Liver (tissue), 9 donors: Measurements from ENCODE around the gene DPH5. TPM values are rescaled to one million over a fixed set of nuclear protein-coding genes. Genes with fewer than 3 reads are reported as not detected.
A peak's percentile ranks its signal among the peaks of the same experiment; 100 is the strongest.

Experiments used
- DNase-seq: peaks from one replicate; pipeline ENCODE4 v3.0.0-alpha.2; 2017; ENCODE audit warnings: low spot score
- H3K27ac ChIP-seq, 2 donors: one replicate each; pipeline ENCODE4 v1.7.0; 2013; ENCODE audit warnings: inconsistent platforms in 2 of 2, low read length in 2 of 2, control low read depth in 1 of 2, low read depth in 1 of 2, mild to moderate bottlenecking in 1 of 2
- H3K27me3 ChIP-seq, 4 donors: one replicate each; pipeline versions ENCODE4 v1.6.1 to v1.7.0; 2013; ENCODE audit warnings: low read length in 3 of 4, inconsistent platforms in 1 of 4, mild to moderate bottlenecking in 1 of 4, moderate library complexity in 1 of 4; ENCODE audit not compliant: control insufficient read depth in 4 of 4, insufficient read depth in 4 of 4
- H3K36me3 ChIP-seq, 4 donors: one replicate each; pipeline versions ENCODE4 v1.6.1 to v1.7.0; 2013; ENCODE audit warnings: low read length in 3 of 4, mild to moderate bottlenecking in 3 of 4, low read depth in 1 of 4, moderate library complexity in 1 of 4; ENCODE audit not compliant: control insufficient read depth in 4 of 4, insufficient read depth in 3 of 4
- H3K4me1 ChIP-seq, 4 donors: one replicate each; pipeline versions ENCODE4 v1.6.1 to v1.7.0; 2013; ENCODE audit warnings: low read length in 3 of 4, mild to moderate bottlenecking in 3 of 4, moderate library complexity in 1 of 4; ENCODE audit not compliant: control insufficient read depth in 4 of 4, insufficient read depth in 4 of 4
- H3K4me3 ChIP-seq, 3 donors: one replicate each; pipeline versions ENCODE4 v1.6.1 to v1.7.0; 2013; ENCODE audit warnings: low read length in 3 of 3, control low read depth in 1 of 3, low read depth in 1 of 3, mild to moderate bottlenecking in 1 of 3
- H3K9ac ChIP-seq, 2 donors: one replicate each; pipeline ENCODE4 v1.7.0; 2013; ENCODE audit warnings: low read length in 2 of 2, mild to moderate bottlenecking in 2 of 2, moderate library complexity in 2 of 2, control low read depth in 1 of 2, low read depth in 1 of 2
- H3K9me3 ChIP-seq, 4 donors: one replicate each; pipeline versions ENCODE4 v1.6.1 to v1.7.0; 2013; ENCODE audit warnings: low read length in 3 of 4; ENCODE audit not compliant: control insufficient read depth in 4 of 4
- ATF3 ChIP-seq: IDR thresholded peaks from 2 replicates; pipeline ENCODE4 v1.6.1; 2016; ENCODE audit warnings: antibody characterized with exemption
- EGR1 ChIP-seq, 2 donors: IDR thresholded peaks; 2 replicates each; pipeline ENCODE4 v1.6.1; 2016 to 2018; ENCODE audit warnings: antibody characterized with exemption in 2 of 2, low read depth in 2 of 2
- FOXA1 ChIP-seq: IDR thresholded peaks from 2 replicates; pipeline ENCODE4 v1.6.1; 2016; ENCODE audit warnings: antibody characterized with exemption
- FOXA2 ChIP-seq: IDR thresholded peaks from 2 replicates; pipeline ENCODE4 v1.6.1; 2016; ENCODE audit warnings: antibody characterized with exemption
- GABPA ChIP-seq, 2 donors: IDR thresholded peaks in 1 of 2; conservative IDR thresholded peaks in 1 of 2; 2 replicates each; pipeline ENCODE4 v1.6.1; 2016; ENCODE audit warnings: antibody characterized with exemption in 2 of 2, mild to moderate bottlenecking in 1 of 2, moderate library complexity in 1 of 2
- HNF4A ChIP-seq, 2 donors: conservative IDR thresholded peaks; 2 replicates each; pipeline ENCODE4 v1.6.1; 2016; ENCODE audit warnings: antibody characterized with exemption in 2 of 2, mild to moderate bottlenecking in 2 of 2
- RAD21 ChIP-seq, 2 donors: IDR thresholded peaks; 2 replicates each; pipeline ENCODE4 v1.6.1; 2016; ENCODE audit warnings: antibody characterized with exemption in 2 of 2, mild to moderate bottlenecking in 2 of 2
- SP1 ChIP-seq: IDR thresholded peaks from 2 replicates; pipeline ENCODE4 v1.6.1; 2018; ENCODE audit warnings: antibody characterized with exemption, mild to moderate bottlenecking
- YY1 ChIP-seq: IDR thresholded peaks from 2 replicates; pipeline ENCODE4 v1.6.1; 2016; ENCODE audit warnings: antibody characterized with exemption, mild to moderate bottlenecking
- ZBTB33 ChIP-seq: IDR thresholded peaks from 2 replicates; pipeline ENCODE4 v1.6.1; 2016; ENCODE audit warnings: antibody characterized with exemption
- WGBS: extraction: QIAGEN DNeasy Blood & Tissue Kit; methylation state at CpG from one replicate; pipeline ENCODE4 v1.1.7; 2013; 5-methylcytosine and 5-hydroxymethylcytosine counted together
- polyA plus RNA-seq, 2 donors: library from polyadenylated mRNA; stranded (reverse) in 1 of 2; unstranded in 1 of 2; fragments of 200-250 nt in 1 of 2; fragments of >200 nt in 1 of 2; fragmentation: Nextera tagmentation in 1 of 2; extraction: Ambion mirVana in 1 of 2; gene quantifications; one replicate each; pipeline versions ENCODE4 v1.2.1 to v1.2.3, GENCODE V29; 2013 to 2015
- total RNA-seq, 2 donors: library from RNA; depleted of rRNA; stranded (reverse); fragments of >200 nt; gene quantifications; one replicate each; pipeline ENCODE4 v1.2.3, GENCODE V29; 2014
- donor health status: healthy.
- donor health status: healthy.
- donor health status: healthy.
- donor health status: healthy.
- donor health status: healthy.

Gene DPH5
- total and polyA plus RNA-seq, 4 donors = 12.9 to 16.3 (median 14.8) TPM

DNA sequence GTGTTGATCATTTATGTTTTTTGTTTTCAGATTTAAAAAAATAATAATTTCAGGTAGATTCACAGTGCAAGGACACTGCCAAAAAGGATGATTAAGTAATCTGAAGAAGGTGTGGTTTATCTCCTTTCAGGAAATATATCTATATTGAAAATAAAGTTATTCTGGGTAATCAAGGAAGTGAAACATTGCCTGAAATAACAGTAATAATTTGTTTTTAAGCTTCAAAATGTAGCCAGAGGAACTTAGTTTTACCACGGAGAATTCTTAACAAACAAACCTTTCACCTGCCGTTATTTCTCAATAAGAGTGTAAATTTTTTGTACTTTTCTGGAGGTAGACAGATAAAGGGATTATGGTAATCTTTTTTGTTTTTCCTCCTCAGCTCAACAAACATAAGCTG, 2.9 kb upstream of the DPH5 start:
- TF ChIP-seq EGR1 (IDR thresholded peaks at IDR 0.05; ENCODE audit: low read depth in 2 of 2) = no peak
- TF ChIP-seq FOXA2 = no peak
- TF ChIP-seq YY1 = no peak
- Histone ChIP-seq H3K36me3 (no peaks in the 10 kb centered on the region), H3K27ac (no peak overlapping the region), H3K4me3 (no peak overlapping the region), H3K4me1 (peaks cover 4 to 19% (median 16%) of the 10 kb centered on the region in 4 donors), H3K9me3 (no peaks in the 10 kb centered on the region), H3K27me3 (no peaks in the 10 kb centered on the region), H3K9ac (no peak overlapping the region)
- DNase-seq = no peak
- 30% methylated on average over 2 of the region's 2 CpGs for WGBS

- WGBS = 94% methylated on average over 6 of the region's 6 CpGs
- H3K4me3 ChIP-seq = no peak overlapping the region
Observed at GRCh38 chr1:101027194-101027772, 1.7 kb upstream of the DPH5 start.

GRCh38 chr1:101026430-101026788, 825 bp upstream of the DPH5 start:
- TF ChIP-seq GABPA (IDR thresholded peaks at IDR 0.05 in 1 of 2, conservative IDR thresholded peaks at IDR 0.05 in 1 of 2) (no peak), EGR1 (IDR thresholded peaks at IDR 0.05; ENCODE audit: low read depth in 2 of 2) (no peak), ATF3 (no peak), SP1 (no peak), FOXA1 (no peak)
- no peak for DNase-seq
- 42% methylated on average over 5 of the region's 5 CpGs for WGBS
- Histone ChIP-seq H3K36me3 (no peaks in the 10 kb centered on the region), H3K4me1 (peaks cover 4 to 19% (median 16%) of the 10 kb centered on the region in 4 donors), H3K27me3 (no peaks in the 10 kb centered on the region), H3K9me3 (no peaks in the 10 kb centered on the region), H3K27ac (peak overlapping the region; percentile 89 to 90), H3K9ac (peak overlapping the region; percentile 84 to 91), H3K4me3 (peak overlapping the region; percentile 65 to 92 (median 92))

More at GRCh38 chr1:101027194-101027772, 1.7 kb upstream of the DPH5 start:
- Histone ChIP-seq H3K27me3 (no peaks in the 10 kb centered on the region), H3K9ac (no peak overlapping the region), H3K36me3 (no peaks in the 10 kb centered on the region), H3K27ac (no peak overlapping the region), H3K4me1 (peaks cover 4 to 19% (median 16%) of the 10 kb centered on the region in 4 donors), H3K9me3 (no peaks in the 10 kb centered on the region)
- TF ChIP-seq FOXA1 = no peak
- TF ChIP-seq HNF4A (conservative IDR thresholded peaks at IDR 0.05) = no peak
- no peak for TF ChIP-seq GABPA (IDR thresholded peaks at IDR 0.05 in 1 of 2, conservative IDR thresholded peaks at IDR 0.05 in 1 of 2)
- no peak for DNase-seq

DNA sequence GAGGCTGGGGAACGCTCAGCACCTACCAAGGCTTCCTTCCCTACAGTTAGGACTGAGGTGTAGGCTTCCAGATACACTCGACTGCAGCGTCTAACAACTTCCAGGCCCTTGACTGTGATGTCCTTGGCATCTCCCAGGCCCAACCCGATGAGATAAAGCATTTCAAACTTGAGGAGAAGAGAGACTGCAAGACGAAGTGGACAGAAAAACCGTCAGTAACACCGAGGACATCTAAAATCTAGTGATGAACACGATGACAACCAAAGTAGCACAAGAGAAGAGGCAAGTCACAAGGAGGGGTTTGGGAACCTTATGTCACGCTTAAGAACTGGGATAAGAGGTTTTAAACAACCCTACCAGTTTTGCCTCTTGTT, 314 bp downstream of the DPH5 start:
- WGBS = under 1% methylated on average over 9 of the region's 9 CpGs

More for the DNA sequence above, 314 bp downstream of the DPH5 start:
- TF ChIP-seq RAD21 (IDR thresholded peaks at IDR 0.05) (no peak), ZBTB33 (no peak), YY1 (no peak)
- H3K36me3 ChIP-seq = peaks cover 0 to 3% (median 0%) of the 10 kb centered on the region in 4 donors
- peak overlapping the region; percentile 65 to 92 (median 92) for H3K4me3 ChIP-seq
- peak overlapping the region; percentile 69 to 77 for H3K9ac ChIP-seq
- no peaks in the 10 kb centered on the region for H3K9me3 ChIP-seq
- H3K27ac ChIP-seq = peak overlapping the region; percentile 89 to 90
- H3K4me1 ChIP-seq = peaks cover 4 to 19% (median 16%) of the 10 kb centered on the region in 4 donors
- H3K27me3 ChIP-seq = no peaks in the 10 kb centered on the region
- peak; percentile 39 for DNase-seq
